ENCODE data around the gene NFATC1. TPM values are rescaled to one million over a fixed set of nuclear protein-coding genes. Genes with fewer than 3 reads are reported as not detected.

The NFATC1 gene
- polyA plus RNA-seq, 1 donor from 2014 or later, result 0.37 TPM

DNA sequence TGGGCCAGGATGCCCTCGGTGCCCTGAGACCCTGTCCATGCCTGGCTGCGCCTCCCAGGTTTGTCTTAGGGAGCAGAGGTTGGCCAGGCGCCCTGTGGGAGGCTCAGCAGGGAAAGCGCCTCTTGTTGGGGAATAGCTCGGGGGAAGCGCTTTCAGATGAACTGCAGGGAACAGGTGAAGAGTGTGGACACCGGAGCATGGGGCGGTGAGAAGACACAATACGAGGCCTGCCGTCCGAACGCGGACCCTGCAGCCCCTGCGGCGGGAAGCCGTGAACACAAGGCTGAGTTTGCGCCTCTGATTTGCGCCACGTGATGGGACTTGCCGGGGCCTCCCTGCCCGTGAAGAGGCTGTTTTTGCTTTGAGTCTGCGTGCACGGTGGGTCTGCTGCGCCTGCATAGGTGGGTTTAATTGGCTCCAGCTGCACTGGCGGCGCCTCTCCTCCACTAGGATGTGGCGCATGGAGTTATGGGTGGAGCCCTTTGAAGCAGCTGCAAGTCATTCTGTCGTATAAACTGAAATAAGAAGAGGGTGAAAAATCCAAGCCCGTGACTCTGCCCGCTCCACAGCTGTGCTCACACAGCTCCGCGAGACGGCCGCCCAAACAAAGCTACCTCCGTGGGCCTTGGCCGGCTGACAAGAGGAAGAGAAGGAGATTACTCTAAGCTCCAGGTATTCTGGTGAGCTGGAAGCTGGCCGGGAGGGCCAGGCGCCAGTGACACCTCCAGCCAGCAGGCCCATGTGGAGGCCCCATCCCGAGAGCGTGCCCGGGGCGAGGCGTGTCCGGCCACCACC, 180.4 kb downstream of the NFATC1 start:
- no peaks in the 10 kb centered on the region for H3K27me3 ChIP-seq (ENCODE audit: insufficient read depth, low read depth, low read length)
- H3K79me2 ChIP-seq (replicated peaks; ENCODE audit: insufficient read depth, low read length), result no peaks in the 10 kb centered on the region
- H3K9me3 ChIP-seq (ENCODE audit: low read length), result peaks cover 8% of the 10 kb centered on the region
- no peaks in the 10 kb centered on the region for H3K9me2 ChIP-seq (ENCODE audit: insufficient read depth, low read length)
- TF ChIP-seq, protein P1, sequence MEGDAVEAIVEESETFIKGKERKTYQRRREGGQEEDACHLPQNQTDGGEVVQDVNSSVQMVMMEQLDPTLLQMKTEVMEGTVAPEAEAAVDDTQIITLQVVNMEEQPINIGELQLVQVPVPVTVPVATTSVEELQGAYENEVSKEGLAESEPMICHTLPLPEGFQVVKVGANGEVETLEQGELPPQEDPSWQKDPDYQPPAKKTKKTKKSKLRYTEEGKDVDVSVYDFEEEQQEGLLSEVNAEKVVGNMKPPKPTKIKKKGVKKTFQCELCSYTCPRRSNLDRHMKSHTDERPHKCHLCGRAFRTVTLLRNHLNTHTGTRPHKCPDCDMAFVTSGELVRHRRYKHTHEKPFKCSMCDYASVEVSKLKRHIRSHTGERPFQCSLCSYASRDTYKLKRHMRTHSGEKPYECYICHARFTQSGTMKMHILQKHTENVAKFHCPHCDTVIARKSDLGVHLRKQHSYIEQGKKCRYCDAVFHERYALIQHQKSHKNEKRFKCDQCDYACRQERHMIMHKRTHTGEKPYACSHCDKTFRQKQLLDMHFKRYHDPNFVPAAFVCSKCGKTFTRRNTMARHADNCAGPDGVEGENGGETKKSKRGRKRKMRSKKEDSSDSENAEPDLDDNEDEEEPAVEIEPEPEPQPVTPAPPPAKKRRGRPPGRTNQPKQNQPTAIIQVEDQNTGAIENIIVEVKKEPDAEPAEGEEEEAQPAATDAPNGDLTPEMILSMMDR (IDR thresholded peaks at IDR 0.05; ENCODE audit: poor library complexity, severe bottlenecking), result no peak
- no peak for TF ChIP-seq EZH2 (IDR thresholded peaks at IDR 0.05; ENCODE audit: borderline replicate concordance, insufficient read depth, low read length, poor library complexity, severe bottlenecking)
- no peak for TF ChIP-seq POLR2AphosphoS5 (IDR thresholded peaks at IDR 0.05)
- no peak for TF ChIP-seq EP300 (conservative IDR thresholded peaks at IDR 0.05; ENCODE audit: poor library complexity, severe bottlenecking)
- no peak for TF ChIP-seq MXI1 (conservative IDR thresholded peaks at IDR 0.05; ENCODE audit: poor library complexity, severe bottlenecking)
- TF ChIP-seq, protein P2, sequence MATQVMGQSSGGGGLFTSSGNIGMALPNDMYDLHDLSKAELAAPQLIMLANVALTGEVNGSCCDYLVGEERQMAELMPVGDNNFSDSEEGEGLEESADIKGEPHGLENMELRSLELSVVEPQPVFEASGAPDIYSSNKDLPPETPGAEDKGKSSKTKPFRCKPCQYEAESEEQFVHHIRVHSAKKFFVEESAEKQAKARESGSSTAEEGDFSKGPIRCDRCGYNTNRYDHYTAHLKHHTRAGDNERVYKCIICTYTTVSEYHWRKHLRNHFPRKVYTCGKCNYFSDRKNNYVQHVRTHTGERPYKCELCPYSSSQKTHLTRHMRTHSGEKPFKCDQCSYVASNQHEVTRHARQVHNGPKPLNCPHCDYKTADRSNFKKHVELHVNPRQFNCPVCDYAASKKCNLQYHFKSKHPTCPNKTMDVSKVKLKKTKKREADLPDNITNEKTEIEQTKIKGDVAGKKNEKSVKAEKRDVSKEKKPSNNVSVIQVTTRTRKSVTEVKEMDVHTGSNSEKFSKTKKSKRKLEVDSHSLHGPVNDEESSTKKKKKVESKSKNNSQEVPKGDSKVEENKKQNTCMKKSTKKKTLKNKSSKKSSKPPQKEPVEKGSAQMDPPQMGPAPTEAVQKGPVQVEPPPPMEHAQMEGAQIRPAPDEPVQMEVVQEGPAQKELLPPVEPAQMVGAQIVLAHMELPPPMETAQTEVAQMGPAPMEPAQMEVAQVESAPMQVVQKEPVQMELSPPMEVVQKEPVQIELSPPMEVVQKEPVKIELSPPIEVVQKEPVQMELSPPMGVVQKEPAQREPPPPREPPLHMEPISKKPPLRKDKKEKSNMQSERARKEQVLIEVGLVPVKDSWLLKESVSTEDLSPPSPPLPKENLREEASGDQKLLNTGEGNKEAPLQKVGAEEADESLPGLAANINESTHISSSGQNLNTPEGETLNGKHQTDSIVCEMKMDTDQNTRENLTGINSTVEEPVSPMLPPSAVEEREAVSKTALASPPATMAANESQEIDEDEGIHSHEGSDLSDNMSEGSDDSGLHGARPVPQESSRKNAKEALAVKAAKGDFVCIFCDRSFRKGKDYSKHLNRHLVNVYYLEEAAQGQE (IDR thresholded peaks at IDR 0.05; ENCODE audit: borderline replicate concordance), result no peak
- no peak for TF ChIP-seq SMC3 (conservative IDR thresholded peaks at IDR 0.05; ENCODE audit: poor library complexity)
- TF ChIP-seq TAF1 (IDR thresholded peaks at IDR 0.05; ENCODE audit: low read depth), result no peak
- no peak for TF ChIP-seq RAD21 (conservative IDR thresholded peaks at IDR 0.05)
- H4K20me1 ChIP-seq (ENCODE audit: insufficient read depth), result no peaks in the 10 kb centered on the region
- no peaks in the 10 kb centered on the region for H3F3A ChIP-seq (ENCODE audit: insufficient read depth, low read length, poor library complexity, severe bottlenecking)
- H3K9ac ChIP-seq (ENCODE audit: low read length), result no peak overlapping the region
- no peak overlapping the region for H2AFZ ChIP-seq (ENCODE audit: low read depth, low read length)
- H3K4me3 ChIP-seq (ENCODE audit: low read length), result no peak overlapping the region
- no peak overlapping the region for H3K27ac ChIP-seq (ENCODE audit: low read length)
- H3K36me3 ChIP-seq (ENCODE audit: insufficient read depth, low read length), result no peaks in the 10 kb centered on the region
- H3K4me2 ChIP-seq (ENCODE audit: low read length), result no peak overlapping the region

DNA sequence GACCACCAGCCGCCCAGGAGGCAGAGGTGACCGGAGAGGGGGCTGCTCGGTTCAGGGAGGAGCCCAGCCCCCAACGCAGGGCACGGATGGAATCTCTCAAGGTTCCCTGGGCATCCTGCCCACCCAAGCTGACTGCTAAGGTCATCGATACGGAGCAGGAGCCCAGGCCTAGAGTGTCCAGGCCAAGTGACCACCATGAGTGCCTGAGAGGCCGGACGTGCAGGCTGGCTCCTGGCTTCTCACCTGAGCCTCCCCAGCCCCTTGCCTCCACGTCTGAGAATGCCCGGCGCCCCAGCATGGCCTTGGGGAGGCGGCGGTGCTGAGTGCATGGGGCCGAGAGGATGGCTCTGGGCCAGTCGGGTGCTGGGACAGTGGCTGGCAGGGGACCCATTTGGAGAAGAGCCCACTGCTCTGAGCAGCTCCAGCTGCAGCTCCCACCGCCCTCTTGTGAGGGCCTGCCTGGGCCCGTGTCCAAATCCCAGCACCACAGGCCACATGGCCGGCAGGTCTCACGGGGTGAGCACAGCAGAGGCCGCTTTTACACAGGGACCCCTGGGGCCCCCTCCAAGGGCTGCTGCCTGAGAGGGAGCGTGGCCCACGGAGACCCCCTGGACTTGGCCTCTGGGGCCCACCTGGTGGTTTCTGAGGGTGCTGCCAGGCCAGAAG, 181.1 kb downstream of the NFATC1 start:
- no peak for TF ChIP-seq EP300 (conservative IDR thresholded peaks at IDR 0.05; ENCODE audit: poor library complexity, severe bottlenecking)
- TF ChIP-seq, protein P2 (IDR thresholded peaks at IDR 0.05; ENCODE audit: borderline replicate concordance), result no peak
- TF ChIP-seq RAD21 (conservative IDR thresholded peaks at IDR 0.05), result no peak
- no peak for TF ChIP-seq MXI1 (conservative IDR thresholded peaks at IDR 0.05; ENCODE audit: poor library complexity, severe bottlenecking)
- TF ChIP-seq, protein P1 (IDR thresholded peaks at IDR 0.05; ENCODE audit: poor library complexity, severe bottlenecking), result no peak
- TF ChIP-seq EZH2 (IDR thresholded peaks at IDR 0.05; ENCODE audit: borderline replicate concordance, insufficient read depth, low read length, poor library complexity, severe bottlenecking), result no peak
- no peak for TF ChIP-seq TAF1 (IDR thresholded peaks at IDR 0.05; ENCODE audit: low read depth)
- TF ChIP-seq SMC3 (conservative IDR thresholded peaks at IDR 0.05; ENCODE audit: poor library complexity), result no peak
- TF ChIP-seq POLR2AphosphoS5 (IDR thresholded peaks at IDR 0.05), result no peak
- Histone ChIP-seq H4K20me1 (ENCODE audit: insufficient read depth) (no peaks in the 10 kb centered on the region), H2AFZ (ENCODE audit: low read depth, low read length) (no peak overlapping the region), H3K27ac (ENCODE audit: low read length) (no peak overlapping the region), H3K27me3 (ENCODE audit: insufficient read depth, low read depth, low read length) (no peaks in the 10 kb centered on the region), H3K4me3 (ENCODE audit: low read length) (no peak overlapping the region), H3F3A (ENCODE audit: insufficient read depth, low read length, poor library complexity, severe bottlenecking) (no peaks in the 10 kb centered on the region), H3K9me2 (ENCODE audit: insufficient read depth, low read length) (no peaks in the 10 kb centered on the region), H3K9ac (ENCODE audit: low read length) (no peak overlapping the region), H3K79me2 (replicated peaks; ENCODE audit: insufficient read depth, low read length) (no peaks in the 10 kb centered on the region), H3K36me3 (ENCODE audit: insufficient read depth, low read length) (no peaks in the 10 kb centered on the region), H3K4me2 (ENCODE audit: low read length) (no peak overlapping the region), H3K9me3 (ENCODE audit: low read length) (peaks cover 8% of the 10 kb centered on the region)
